NCI-H1105 treated with DMSO at 0.1 percent for 48 hours (cell line): ENCODE measurements around the gene TAC3.
"Not testable (repeated sequence)": the region's sequence is repeated elsewhere in the genome, so short reads cannot be mapped to it uniquely, and the experiment has no call there.

Source experiments
- DNase-seq: peaks from one replicate; lab custom pipeline; 2025; lab: John Stamatoyannopoulos, UW

The TAC3 gene

DNA sequence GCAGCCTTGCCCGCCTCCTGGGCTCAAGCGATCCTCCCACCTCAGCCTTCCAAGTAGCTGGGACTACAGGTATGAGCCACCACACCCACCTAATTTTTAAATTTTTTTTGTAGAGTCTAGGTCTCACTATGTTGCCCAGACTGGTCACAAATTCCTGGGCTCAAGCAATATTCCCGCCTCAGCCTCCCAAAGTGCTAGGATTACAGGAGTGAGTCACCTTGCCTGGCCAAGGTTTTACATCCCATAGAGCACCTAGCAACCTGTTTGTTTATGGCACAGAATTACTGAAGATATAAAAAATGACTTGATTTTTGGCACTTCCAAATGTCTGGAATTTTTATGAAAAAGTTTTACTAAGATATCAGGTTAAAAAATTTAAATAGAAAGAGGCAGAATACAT, 17.1 kb upstream of the TAC3 start:
- DNase-seq: no peak

DNA sequence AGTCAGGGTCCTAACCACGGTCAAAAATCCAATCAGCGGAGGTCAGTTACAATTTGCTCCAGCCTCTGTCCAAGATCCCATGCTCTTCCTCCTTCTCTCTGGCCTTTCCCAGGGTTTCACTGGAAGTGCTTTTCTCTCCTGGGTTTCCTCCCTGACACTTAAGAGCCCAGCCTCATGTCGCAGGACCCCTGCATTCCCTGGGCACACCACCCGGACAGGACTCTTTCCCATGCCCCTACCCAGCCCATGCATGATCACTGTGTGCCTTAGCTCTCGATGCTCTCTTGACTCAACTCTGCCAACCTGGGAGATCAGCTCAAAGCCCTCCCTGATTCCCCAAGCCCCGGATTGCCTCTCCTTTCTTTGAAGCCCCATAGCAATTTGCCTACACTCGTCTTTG, 15.5 kb upstream of the TAC3 start:
- no peak for DNase-seq

DNA sequence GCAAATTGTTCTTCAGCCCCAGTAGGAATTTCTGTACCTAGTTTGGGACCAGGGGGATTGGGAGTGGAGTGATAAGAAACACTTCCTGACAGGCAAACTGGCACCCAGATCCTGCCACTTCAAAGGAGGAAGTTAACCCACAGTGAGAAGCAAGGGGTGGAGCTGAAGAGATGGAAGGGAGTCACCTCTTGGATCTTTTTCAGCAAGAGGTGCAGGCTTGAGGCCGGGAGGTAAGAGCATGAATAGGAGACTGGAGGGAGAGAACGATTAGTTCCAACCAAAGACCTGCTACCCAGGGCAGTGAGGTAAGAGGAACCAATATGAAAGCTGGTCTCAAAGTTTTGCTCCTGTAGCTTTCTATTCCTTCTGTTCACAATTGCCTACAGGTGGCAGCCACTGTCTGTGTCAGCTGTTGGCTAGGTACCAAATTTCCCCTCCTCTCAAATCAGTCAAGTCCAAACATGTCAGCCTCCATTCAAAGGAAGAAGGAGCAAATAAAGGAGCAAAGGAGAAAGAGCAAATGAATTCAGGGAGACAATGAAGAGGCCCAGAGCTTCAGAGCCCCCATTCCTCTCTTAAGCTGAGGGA, 14.9 kb upstream of the TAC3 start:
- DNase-seq: peak; percentile 77

DNA sequence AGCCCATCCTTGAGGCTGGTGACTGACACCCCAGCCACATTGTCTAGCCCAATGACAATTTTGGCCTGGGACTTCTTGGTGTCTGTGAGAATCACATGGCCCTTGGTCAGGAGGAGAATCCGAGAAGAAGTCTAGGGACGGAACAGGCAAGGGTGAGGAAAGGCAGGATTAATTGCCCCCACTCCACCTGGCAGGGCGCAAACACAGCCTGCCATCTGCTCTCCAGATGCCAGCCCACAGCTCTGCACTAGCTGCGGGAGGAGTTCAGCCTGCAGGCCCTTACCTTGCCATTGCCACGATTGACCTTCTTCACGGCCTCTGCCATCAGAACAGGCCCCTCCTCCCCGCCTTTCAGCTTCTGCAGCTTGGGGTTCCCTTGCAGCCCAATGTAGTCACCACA, 13.1 kb upstream of the TAC3 start:
- no peak for DNase-seq

DNA sequence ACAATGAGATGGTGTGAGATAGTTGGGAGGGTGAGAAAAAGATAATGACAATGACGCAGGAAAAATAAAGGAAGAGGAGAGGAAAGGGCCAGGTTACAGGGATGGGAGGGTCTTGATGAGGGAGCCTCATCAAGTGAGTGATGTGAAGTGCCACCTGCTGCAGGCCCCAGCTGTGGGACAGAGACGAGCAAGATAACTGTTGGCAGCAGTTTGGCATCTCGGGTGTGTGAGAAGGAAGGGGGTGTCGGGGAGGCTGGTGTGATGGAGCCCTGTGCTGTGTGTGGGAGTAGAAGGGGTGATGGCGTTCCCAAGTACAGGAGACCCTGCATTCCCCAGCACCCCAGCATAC, 11.4 kb upstream of the TAC3 start:
- no peak for DNase-seq

DNA sequence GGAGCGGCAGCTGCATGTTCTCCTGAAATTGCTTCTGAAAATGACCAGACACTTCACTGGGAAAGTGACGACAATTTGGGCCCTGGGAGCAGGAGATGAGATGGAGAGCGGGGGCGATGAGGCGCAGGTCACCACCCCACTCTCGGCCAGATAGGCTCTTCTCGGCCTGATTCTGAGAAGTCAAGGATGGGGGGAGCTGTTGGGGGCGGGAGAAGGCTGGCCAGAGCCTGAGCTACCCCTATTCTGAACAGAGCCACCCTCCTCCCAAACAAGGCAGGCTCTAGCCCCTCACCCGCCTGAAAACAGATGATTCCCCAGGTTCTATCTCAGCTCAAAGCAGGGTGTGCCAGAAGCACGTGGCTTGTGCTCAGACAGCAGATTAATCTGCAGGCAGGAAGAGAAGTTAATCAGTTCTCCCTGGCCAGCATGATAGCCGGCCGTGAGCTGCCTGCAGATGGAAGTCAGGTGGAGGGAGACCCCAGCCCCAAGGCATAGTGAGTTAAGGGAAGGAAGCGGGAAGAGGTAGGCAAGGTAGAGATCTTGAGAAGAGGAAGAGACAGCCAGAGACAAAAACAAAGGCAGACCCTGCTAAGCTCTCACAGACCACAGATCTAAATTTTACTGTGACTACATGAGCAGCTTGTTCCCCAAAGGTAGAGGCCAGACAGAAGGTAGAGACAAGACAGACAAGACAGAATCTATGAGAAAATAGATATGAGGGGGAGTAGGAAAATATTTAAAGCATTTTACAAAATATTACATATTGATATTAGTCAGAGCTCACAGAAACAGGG, 10.9 kb upstream of the TAC3 start:
- DNase-seq: no peak

DNA sequence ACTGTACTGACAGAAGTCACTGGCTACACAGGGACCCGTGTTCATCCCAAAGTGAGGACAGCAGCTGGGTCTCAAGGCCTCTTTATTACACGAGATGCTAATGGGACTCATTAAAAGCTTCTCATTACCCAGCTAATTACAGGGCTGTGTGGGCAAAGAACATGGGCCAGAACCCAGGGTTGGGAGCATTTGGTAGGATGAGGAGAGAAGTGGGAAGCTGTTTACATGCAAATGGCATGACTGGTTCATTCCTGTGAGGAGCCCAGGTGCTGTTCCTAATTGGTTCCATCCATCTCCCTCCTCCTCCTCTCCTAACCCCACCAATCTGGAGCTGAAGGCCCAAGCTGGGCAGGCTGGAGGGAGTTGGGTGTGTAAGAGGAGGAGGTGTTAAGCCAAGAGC, 8.9 kb upstream of the TAC3 start:
- peak; percentile 12 for DNase-seq

DNA sequence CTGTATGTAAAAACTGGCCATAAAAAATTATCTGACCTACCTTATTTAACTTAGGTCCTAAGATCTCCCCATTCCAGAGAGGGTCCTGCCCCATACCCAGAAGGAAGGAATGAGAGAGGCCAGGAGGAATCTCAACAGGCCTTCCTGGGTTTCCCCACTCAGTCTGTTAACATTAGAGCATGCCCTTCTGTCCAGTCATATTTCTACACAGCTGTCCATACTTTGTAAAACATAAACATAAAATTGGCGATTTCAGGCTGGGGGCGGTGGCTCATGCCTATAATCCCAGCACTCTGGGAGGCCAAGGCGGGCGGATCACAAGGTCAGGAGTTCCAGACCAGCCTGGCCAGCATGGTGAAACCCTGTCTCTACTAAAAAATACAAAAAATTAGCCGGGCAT, 6.0 kb upstream of the TAC3 start:
- DNase-seq: not testable (repeated sequence)

DNA sequence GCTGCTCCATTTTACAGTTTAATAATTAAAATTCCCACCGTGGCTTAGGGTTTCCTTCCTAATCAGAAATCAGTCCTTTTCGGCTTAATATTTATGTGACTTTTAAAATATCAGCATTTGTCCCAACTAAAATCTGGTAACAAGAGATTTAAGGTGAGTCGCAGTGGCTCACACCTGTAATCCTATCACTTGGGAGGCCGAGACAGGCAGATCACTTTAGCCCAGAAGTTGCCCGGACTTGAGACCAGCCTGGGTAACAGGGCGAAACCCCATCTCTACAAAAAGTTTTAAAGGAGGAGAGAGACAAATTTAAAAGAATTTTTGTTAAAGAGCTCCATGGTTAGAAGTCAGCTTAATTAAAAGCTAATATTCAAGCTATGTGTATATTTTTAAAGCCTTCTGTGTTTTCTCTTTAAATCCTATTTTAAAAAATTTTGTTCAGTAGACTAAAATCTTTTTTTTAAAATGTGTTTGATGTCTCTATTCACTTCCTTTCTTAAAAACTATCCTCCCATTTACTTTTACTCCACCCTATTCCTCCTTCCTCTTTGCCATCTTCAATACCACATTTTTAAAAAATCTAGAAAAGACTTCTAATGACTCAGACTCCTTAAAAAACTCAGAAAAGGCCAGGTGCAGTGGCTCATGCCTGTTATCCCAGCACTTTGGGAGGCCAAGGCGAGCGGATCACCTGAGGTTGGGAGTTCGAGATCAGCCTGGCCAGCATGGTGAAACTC, 3.8 kb upstream of the TAC3 start:
- DNase-seq: no peak

DNA sequence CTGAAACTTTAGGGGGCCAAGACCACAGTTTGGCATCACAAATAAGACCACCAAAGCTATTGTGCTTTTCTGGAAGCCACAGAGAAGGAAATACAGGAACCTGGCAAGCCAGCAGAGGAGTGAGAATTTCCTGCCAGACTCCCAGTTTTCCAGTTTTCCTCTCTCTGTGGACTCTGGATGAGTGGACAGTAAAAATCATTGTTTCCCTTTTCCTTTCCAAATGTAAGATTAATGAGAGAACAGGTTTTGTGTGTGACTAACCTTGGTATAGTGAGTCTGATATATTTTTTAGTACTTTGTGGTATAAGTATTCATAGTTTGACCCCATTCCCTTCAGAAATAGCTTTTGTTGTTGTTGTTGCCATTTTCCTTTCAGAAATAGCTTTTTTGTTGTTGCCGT, 2.6 kb upstream of the TAC3 start:
- no peak for DNase-seq

DNA sequence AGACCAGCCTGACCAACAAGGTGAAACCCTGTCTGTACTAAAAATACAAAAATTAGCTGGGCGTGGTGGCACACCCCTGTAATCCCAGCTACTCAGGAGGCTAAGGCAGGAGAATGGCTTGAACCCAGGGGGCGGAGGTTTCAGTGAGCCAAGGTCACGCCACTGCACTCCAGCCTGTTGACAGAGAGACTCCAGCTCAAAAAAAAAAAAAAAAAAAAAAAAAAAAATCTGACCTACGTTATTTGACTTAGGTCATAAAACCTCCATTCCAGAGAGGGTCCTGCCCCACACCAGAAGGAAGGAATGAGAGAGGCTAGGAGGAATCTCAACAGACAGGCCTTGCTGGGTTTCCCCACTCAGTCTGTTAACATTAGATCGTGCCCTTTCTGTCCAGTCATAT, 2.0 kb upstream of the TAC3 start:
- not testable (repeated sequence) for DNase-seq

DNA sequence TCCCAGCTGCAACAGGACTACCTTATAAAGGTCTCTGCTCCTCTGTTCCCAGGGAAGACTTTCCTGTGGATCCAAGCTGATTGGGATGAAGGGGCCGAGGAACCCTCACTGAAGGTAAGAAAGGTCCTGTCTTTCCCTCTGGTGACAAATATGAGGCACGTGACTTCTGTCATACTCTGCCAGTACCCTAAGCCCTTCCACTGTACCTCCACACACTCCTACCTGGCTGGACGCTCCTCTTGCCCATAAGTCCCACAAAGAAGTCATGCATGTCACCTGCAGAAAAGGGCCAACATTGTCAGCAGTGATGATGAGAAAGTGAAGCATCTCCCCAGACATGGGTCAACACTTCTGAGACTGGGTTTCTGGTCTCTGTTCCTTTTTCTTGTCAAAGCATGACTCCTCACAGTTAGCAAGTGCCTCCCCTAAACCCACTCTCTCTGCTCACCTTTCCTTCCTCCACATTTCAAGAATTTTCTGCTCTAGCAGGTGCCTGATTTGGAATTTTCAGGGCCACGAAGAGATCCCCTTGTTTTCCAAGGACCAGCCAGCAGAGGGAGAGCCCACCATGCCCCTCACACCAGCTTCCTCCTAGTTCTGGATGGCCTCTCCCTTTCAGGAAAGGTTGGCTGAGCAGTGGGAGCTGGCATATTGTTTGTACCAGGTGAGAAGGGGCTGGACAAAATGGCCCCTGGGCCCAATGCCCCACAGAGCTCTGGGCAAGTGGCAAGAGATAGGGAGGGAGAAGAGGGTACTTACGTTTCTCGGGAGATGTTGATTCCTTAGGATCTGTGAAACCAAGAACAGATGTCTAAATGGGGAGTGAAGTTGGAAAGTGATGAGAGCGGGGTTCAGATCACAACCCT, 3.5 kb downstream of the TAC3 start:
- DNase-seq: no peak

DNA sequence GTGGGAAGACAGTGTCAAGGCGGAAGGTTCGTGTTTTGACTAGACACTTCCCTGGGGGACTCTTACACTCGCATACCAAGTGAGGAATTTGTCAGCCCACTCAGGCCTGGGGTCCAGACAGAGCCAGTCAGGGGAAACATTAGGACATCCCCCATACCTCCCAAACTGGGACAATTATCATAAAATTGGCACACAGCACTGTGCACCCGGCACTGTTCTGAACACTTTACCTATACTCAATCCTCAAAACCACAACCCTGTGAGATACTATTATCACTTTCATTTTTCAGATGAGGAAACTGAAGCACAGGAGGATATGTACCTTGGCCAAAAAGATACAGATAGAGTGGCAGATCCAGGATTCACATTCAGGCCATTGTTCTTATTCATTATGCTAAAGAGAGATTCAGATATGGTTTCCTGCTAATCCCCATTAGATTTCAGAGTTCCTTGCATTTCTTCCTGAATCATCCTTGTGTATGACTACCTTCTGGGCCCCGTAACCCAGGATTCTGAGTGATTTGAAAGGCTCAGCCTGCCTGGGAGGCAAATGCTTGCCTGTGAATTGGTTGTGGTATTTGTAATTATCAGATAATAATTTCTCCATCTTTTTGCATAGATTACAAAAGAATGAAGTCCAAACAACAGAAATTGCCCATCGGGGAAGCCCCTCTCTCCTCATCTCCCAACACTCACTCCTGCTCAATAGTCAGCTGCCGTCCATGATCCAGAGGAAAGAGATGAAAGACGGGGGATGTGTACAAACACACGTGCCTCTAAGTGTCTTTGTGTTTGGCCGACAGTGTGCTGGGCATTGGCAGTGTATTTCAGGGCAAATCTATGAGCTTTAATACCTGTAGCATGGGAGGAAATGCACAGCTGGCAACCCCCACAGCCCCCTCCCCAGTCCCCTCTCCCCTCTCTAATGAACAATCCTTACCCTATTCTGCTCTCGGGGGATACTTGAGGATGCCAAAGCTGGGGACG, 4.6 kb downstream of the TAC3 start:
- DNase-seq: no peak

DNA sequence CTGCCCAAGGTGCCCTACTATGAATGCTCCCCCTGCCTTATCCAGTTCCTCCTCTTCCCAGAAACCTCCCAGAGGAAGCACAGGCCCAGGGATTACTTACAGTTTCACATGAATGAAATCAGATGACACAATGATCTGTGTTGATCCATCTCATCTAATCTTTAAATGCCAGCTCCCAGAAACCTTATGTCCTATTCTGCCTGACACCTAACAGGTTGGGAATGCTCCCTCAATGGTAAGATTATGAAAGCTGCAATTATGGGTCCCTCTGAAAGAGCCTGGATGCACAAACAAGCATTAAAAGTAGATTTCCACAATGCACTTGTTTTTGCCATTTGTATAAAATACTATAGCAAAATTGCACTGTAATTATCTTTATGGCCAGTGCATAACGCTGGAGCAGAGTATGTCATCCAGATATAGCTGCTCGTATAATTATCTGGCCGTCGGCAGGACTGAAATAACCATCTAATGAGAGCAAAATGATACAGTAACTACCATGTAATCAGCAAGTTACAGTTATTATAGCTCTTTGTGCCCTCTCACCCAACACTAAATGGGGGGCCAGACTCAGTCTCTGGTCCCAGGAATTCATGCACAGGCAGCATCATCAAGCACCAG, 5.6 kb downstream of the TAC3 start:
- peak; percentile 42 for DNase-seq

DNA sequence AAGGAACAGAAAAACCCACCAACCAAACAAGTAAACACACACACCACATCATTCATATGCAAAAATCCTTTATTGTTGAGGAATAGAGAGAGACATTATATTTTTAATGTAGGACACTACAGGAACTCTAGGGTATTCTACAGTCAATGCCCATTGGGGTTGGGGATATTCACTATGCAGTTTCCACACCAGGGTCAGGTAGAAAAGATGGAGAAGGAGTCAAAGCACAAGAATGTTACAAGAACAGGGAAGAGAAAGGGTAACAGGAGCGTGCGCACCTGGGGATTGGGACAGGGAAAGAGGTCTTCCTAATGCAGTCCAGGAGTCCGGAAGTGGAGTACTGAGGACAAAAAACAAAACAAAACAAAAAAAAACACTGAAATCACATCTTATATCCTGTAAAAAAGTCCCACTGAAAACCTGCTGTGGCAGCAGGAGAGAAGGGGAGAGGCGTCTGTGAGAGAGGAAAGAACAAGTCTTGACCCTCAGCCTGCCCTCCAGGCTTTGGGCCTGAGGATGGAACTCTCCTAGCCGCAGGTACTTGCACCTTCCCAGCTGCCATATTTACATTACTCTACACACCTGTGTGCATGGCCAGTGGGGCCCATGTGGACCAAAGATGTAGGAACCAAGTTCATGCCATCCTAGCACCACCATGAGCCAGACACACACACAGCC, 6.2 kb downstream of the TAC3 start:
- no peak for DNase-seq

DNA sequence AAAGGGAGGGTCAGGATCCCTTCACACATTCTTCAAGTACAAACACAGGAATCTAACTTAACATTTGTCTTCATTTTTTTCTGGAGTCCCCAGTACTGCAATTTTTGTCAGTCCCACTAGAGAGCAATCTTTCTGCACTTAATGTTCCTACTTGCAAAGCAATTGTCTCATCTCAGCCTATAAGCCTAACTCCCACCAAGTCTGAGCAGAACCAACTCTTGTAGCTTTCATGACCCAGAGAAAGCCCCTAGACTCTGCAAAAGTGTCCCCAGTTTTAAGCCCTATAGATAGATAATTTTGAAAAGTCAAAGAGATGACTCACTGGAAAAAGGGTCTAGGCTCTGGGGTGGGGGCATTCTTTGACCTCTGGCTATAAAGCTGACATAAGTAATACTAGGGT, 8.2 kb downstream of the TAC3 start:
- peak; percentile 53 for DNase-seq

DNA sequence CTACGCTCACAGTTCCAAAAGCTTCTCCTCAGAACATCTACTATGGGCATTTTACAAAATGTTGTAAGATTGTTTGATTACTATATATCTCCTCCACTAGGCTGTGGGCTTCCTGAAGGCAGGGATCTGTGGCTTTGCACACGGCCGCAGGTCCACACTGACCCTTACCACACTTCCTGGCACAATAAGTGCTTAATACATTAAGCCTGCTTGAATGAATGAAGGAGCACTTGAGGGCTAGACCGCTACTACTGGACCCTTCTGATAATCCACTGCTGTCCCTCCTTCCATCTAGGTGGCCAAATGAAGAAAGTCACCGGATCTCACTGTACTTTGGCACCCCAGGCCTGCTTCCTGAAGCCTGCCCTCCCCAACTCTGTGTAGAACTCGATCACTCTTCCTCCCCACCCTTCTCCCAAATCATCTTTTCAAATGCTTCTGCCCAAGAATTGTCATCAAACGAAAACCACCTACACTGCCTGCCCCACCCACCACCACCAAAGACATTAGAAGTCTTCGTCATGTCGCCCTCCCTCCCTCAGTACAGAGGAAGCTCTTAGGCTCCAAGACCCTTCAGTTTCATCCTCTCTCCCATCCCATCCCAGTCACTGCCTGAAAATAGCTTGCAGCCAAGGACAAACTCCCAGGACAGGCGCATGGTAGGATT, 9.4 kb downstream of the TAC3 start:
- no peak for DNase-seq

DNA sequence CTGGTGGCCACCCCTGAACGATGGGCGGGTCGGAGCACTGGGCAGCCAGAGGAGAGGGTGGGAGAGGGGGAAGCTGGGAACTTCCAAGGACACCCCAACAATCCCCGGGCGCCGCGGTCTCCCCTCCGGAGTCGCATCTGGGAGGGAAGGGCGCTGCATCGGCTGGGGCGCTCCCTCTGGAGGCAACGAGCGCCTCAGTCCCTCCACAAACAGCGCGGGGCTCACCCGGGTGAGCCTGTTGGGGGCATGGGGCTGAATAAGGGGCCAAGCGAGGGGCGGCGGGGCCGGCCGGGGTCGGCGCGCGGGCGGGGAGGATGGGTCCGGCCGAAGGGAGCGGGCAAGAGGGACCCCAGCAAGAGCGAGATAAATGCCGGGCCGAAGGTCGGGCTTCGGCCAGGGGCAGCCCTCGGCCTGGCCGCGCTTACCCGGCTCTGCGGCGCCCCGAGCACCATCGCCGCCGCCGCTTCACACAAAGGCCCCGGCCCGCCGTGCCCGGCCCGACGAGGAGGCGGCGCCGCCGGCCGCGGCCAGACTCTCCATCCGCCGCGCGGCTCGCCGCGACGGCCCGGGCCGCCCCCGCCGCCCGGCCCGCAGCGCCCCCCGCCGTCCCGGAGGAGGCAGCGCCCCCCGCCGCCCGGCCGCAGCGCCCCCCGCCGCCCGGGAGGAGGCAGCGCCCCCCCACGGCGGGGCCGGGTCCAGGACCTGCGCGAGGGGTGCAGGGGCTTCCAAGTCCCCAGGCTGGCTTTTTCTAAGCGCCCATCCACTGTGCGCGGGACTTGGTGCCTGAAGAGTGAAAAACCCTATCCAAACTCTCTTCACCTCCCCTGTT, 10.1 kb downstream of the TAC3 start, which contains the start of gene ZBTB39:
Gene ZBTB39, minus strand, starts transcription at position 567 of the 829 bp plus-strand sequence. CDS start 1,629 bp downstream, outside the sequence.
- peak; percentile 39 for DNase-seq
